ENCODE data around the gene ANKS4B. TPM values are rescaled to one million over a fixed set of nuclear protein-coding genes. Genes with fewer than 3 reads are reported as not detected.

Gene ANKS4B
- total and polyA plus RNA-seq, 2 donors (not counting 3 experiments of a cell fraction or from before 2014, with no cell fraction given): not detected

GRCh38 chr16:21197621-21198020, 35.9 kb upstream of the ANKS4B start:
- FAIRE-seq (no peak), DNase-seq (ENCODE audit: low read depth, low spot score) (no peak)
- intact Hi-C loops (cut with micrococcal nuclease) (no loop called here), dilution Hi-C loops (cut with MboI; ENCODE audit: extremely low pct_ligation_motif_present, low sequenced_read_pairs) (no loop called here)
- no peaks in the 10 kb centered on the region for H3K36me3 ChIP-seq (ENCODE audit: control insufficient read depth in 2 of 2, extremely low read depth in 1 of 2, insufficient read depth in 2 of 2, low read length in 2 of 2)
- no peaks in the 10 kb centered on the region for H3K79me2 ChIP-seq (ENCODE audit: control insufficient read depth, insufficient read depth, low read length)
- peaks cover 7 to 10% of the 10 kb centered on the region in 2 experiments for H3K27me3 ChIP-seq (ENCODE audit: control insufficient read depth in 2 of 2, insufficient read depth in 2 of 2, low read length in 2 of 2)
- no peaks in the 10 kb centered on the region for H4K20me1 ChIP-seq (replicated peaks; ENCODE audit: control insufficient read depth, extremely low read depth, insufficient read depth, low read length)
- POLR2A ChIA-PET: no interaction called here
- H3K9ac ChIP-seq (replicated peaks; ENCODE audit: extremely low read depth, insufficient read depth, low read length): no peak overlapping the region
- no peak overlapping the region for H3K4me2 ChIP-seq (ENCODE audit: insufficient read depth, low read length)
- CTCF ChIA-PET: interaction anchor here (1.3 kb wide), 1 partner anchor 9 kb away, joined by 3 read pairs; no protein-coding TSS in a partner anchor
- no peak overlapping the region for H3K27ac ChIP-seq (ENCODE audit: insufficient read depth, low read depth, low read length)
- H2AFZ ChIP-seq (ENCODE audit: low read depth, low read length): no peak overlapping the region
- BruUV-seq (replicated peaks): no TSS peak
- no peak for TF ChIP-seq FOS (IDR thresholded peaks at IDR 0.05; ENCODE audit: borderline replicate concordance, insufficient read depth, low read length)
- TF ChIP-seq CTCF (IDR thresholded peaks at IDR 0.05; ENCODE audit: extremely low read depth in 1 of 2, insufficient read depth in 1 of 2, low read depth in 1 of 2, low read length in 2 of 2): no peak
- TF ChIP-seq POLR2A (IDR thresholded peaks at IDR 0.05; ENCODE audit: low read depth, low read length): no peak
- TF ChIP-seq EZH2 (IDR thresholded peaks at IDR 0.05; ENCODE audit: borderline replicate concordance, low read depth, low read length, severe bottlenecking): no peak
- TF ChIP-seq POLR2AphosphoS5 (IDR thresholded peaks at IDR 0.05; ENCODE audit: insufficient read depth, low read depth, low read length): no peak
- TF ChIP-seq GATA2 (IDR thresholded peaks at IDR 0.05; ENCODE audit: insufficient read depth, insufficient read length, low read depth, low read length): no peak
- TF ChIP-seq MAX (IDR thresholded peaks at IDR 0.05; ENCODE audit: insufficient read depth, insufficient read length): no peak
- TF ChIP-seq JUN (IDR thresholded peaks at IDR 0.05; ENCODE audit: borderline replicate concordance, insufficient read depth, insufficient read length, low read depth): no peak
- no peak for TF ChIP-seq MYC (IDR thresholded peaks at IDR 0.05; ENCODE audit: low read depth, low read length)
- H3K4me3 ChIP-seq (replicated peaks in 1 of 3; ENCODE audit: insufficient read depth in 1 of 3, low read depth in 1 of 3, low read length in 3 of 3): no peak overlapping the region
- no peaks in the 10 kb centered on the region for H3K9me3 ChIP-seq (replicated peaks; ENCODE audit: control insufficient read depth, insufficient read depth, low read length)
- no peaks in the 10 kb centered on the region for H3K9me1 ChIP-seq (replicated peaks; ENCODE audit: control insufficient read depth, extremely low read depth, insufficient read depth, low read length)
- H3K4me1 ChIP-seq (ENCODE audit: control insufficient read depth, extremely low read depth, insufficient read depth, low read length): no peaks in the 10 kb centered on the region

All from endothelial cell of umbilical vein (primary cell).